H4 (cell line): ENCODE results near the gene PPP6R3. TPM values are rescaled to one million over a fixed set of nuclear protein-coding genes. Genes with fewer than 3 reads are reported as not detected.

Experiments
- total RNA-seq: library from RNA; depleted of rRNA; stranded (reverse); fragments of >200 nt; shearing (Covaris generic); gene quantifications from 2 replicates; pipeline ENCODE4 v1.2.3, GENCODE V29; 2014; rRNA removed

The PPP6R3 gene
- total RNA-seq, 1 experiment from 2014 or later: 82.5 TPM

Other genes with a start within 250 kb of the PPP6R3 start
- gene KMT5B, start 247.5 kb upstream of the PPP6R3 start, total RNA-seq: 9.0 and 12.4 TPM in 2 replicates
- 61.7 and 62.5 TPM in 2 replicates for gene C11orf24, start 188.8 kb upstream of the PPP6R3 start, total RNA-seq
- 14.1 and 22.7 TPM in 2 replicates for gene LRP5, start 148.2 kb upstream of the PPP6R3 start, total RNA-seq
- gene GAL, start 223.8 kb downstream of the PPP6R3 start, total RNA-seq: not detected in 2 replicates